Endodermal cell (in vitro differentiated cells): ENCODE results near the gene KCND3. TPM values are rescaled to one million over a fixed set of nuclear protein-coding genes. Genes with fewer than 3 reads are reported as not detected.

Source experiments
- DNase-seq: peaks from one replicate; pipeline ENCODE4 v3.0.0-alpha.2; 2017
- H3K27ac ChIP-seq: 2 replicates; pipeline ENCODE4 v1.5.1; 2013; ENCODE audit warnings: mild to moderate bottlenecking, low read depth, low read length, moderate library complexity
- H3K27me3 ChIP-seq: 2 replicates; pipeline ENCODE4 v1.6.1; 2013; ENCODE audit warnings: mild to moderate bottlenecking, low read length, moderate library complexity; ENCODE audit not compliant: insufficient read depth, control insufficient read depth, poor library complexity, severe bottlenecking
- H3K36me3 ChIP-seq: 2 replicates; pipeline ENCODE4 v1.7.0; 2013; ENCODE audit warnings: mild to moderate bottlenecking, low read length, moderate library complexity; ENCODE audit not compliant: control insufficient read depth, insufficient read depth
- H3K4me1 ChIP-seq: one replicate; pipeline ENCODE4 v1.7.0; 2013; ENCODE audit warnings: low read length; ENCODE audit not compliant: control insufficient read depth, insufficient read depth
- H3K4me3 ChIP-seq: 2 replicates; pipeline ENCODE4 v1.5.1; 2013; ENCODE audit warnings: mild to moderate bottlenecking, low read length, moderate library complexity
- H3K9ac ChIP-seq: 2 replicates; pipeline ENCODE4 v1.6.1; 2013; ENCODE audit warnings: mild to moderate bottlenecking, low read length, moderate library complexity; ENCODE audit not compliant: poor library complexity, severe bottlenecking; ENCODE audit errors: extremely low read depth
- H3K9me3 ChIP-seq: 2 replicates; pipeline ENCODE4 v1.6.1; 2013; ENCODE audit warnings: mild to moderate bottlenecking, low read length, moderate library complexity; ENCODE audit not compliant: control insufficient read depth
- H3K27ac Mint-ChIP-seq: 2 replicates; pipeline ENCODE4 v1.8.0; 2020; ENCODE audit warnings: mixed read lengths
- H3K27me3 Mint-ChIP-seq: 2 replicates; pipeline ENCODE4 v1.8.0; 2021; ENCODE audit warnings: mild to moderate bottlenecking, mixed read lengths; ENCODE audit not compliant: insufficient read depth
- H3K36me3 Mint-ChIP-seq: 2 replicates; pipeline ENCODE4 v1.8.0; 2020; ENCODE audit warnings: low read depth, mixed read lengths
- H3K4me1 Mint-ChIP-seq: 2 replicates; pipeline ENCODE4 v1.8.0; 2020; ENCODE audit warnings: mixed read lengths
- H3K4me3 Mint-ChIP-seq: 2 replicates; pipeline ENCODE4 v1.8.0; 2020; ENCODE audit warnings: mild to moderate bottlenecking, moderate library complexity, mixed read lengths
- H3K9me3 Mint-ChIP-seq: 2 replicates; pipeline ENCODE4 v1.8.0; 2020; ENCODE audit warnings: mild to moderate bottlenecking, mixed read lengths
- CTCF ChIP-seq: fragments of 200-600 bp; sonication (generic); conservative IDR thresholded peaks from 2 replicates; pipeline ENCODE4 v1.5.0; 2021; ENCODE audit warnings: antibody characterized with exemption, mild to moderate bottlenecking
- WGBS, 2 experiments: methylation state at CpG; one replicate each; pipeline versions ENCODE4 v1.1.5 to v1.1.7; 2013; ENCODE audit warnings: missing lambda C conversion rate in 2 of 2, mixed read lengths in 1 of 2; ENCODE audit not compliant: insufficient coverage in 1 of 2, insufficient read length in 1 of 2; 5-methylcytosine and 5-hydroxymethylcytosine counted together
- total RNA-seq, 2 donors: library from RNA; stranded (reverse); fragmentation: NEBNext Ultra II Directional in 1 of 2; extraction: Animal tissue kit (Norgen Biotek cat#: 25700) in 1 of 2; gene quantifications; 2 replicates in 1 of 2; 3 replicates in 1 of 2; pipeline ENCODE4 v1.2.1, GENCODE V29; 2021

KCND3 gene
- total RNA-seq, 2 donors from 2014 or later = 0.13 TPM; not detected in 1

DNA sequence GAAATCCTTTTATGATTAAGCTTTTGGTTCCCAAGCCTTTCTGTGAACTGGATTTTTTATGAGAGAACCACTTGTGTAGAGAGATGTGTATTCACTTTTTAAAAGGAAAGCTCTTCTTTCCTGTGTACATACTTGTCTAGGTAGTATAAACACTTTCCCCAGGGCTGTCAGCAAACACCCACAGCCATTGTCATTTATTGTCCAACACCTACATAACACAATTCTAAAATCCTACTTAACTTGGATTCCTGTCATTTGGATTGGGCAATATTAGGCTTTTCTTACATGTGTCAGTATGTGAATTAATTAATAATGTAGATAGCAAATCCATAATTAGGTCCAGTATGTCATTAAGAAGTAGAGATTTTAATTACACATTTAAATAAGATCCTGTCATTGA lies 221.4 kb downstream of the KCND3 start:
- Mint-ChIP-seq H3K27ac (no peak overlapping the region), H3K9me3 (no peaks in the 10 kb centered on the region), H3K4me1 (no peaks in the 10 kb centered on the region), H3K4me3 (no peak overlapping the region), H3K27me3 (peaks cover 2% of the 10 kb centered on the region), H3K36me3 (peaks cover 30% of the 10 kb centered on the region)
- Histone ChIP-seq H3K9ac (no peak overlapping the region), H3K4me3 (no peak overlapping the region), H3K9me3 (no peaks in the 10 kb centered on the region), H3K36me3 (peaks cover 69% of the 10 kb centered on the region), H3K4me1 (no peaks in the 10 kb centered on the region), H3K27me3 (no peaks in the 10 kb centered on the region), H3K27ac (no peak overlapping the region)
- TF ChIP-seq CTCF = no peak
- DNase-seq = no peak

GRCh38 chr1:111762332-111762731 lies 227.1 kb downstream of the KCND3 start:
- H3K27ac Mint-ChIP-seq = no peak overlapping the region
- no peaks in the 10 kb centered on the region for H3K9me3 ChIP-seq
- 89 to 90% methylated on average over 1 of the region's 2 CpGs for WGBS, 2 experiments
- no peak for TF ChIP-seq CTCF
- H3K36me3 Mint-ChIP-seq = peaks cover 63% of the 10 kb centered on the region
- no peaks in the 10 kb centered on the region for H3K4me1 ChIP-seq
- H3K27ac ChIP-seq = no peak overlapping the region
- no peaks in the 10 kb centered on the region for H3K9me3 Mint-ChIP-seq
- no peak for DNase-seq
- H3K27me3 ChIP-seq = no peaks in the 10 kb centered on the region
- no peak overlapping the region for H3K9ac ChIP-seq
- H3K4me3 ChIP-seq = no peak overlapping the region
- peaks cover 87% of the 10 kb centered on the region for H3K36me3 ChIP-seq
- no peaks in the 10 kb centered on the region for H3K4me1 Mint-ChIP-seq
- H3K4me3 Mint-ChIP-seq = no peak overlapping the region
- no peaks in the 10 kb centered on the region for H3K27me3 Mint-ChIP-seq

- Mint-ChIP-seq H3K36me3 (peaks cover 59% of the 10 kb centered on the region), H3K27ac (no peak overlapping the region), H3K9me3 (no peaks in the 10 kb centered on the region), H3K4me3 (no peak overlapping the region), H3K27me3 (no peaks in the 10 kb centered on the region), H3K4me1 (peaks cover 2% of the 10 kb centered on the region)
- Histone ChIP-seq H3K27me3 (no peaks in the 10 kb centered on the region), H3K36me3 (peaks cover 83% of the 10 kb centered on the region), H3K4me1 (no peaks in the 10 kb centered on the region), H3K9me3 (no peaks in the 10 kb centered on the region), H3K9ac (no peak overlapping the region), H3K27ac (no peak overlapping the region), H3K4me3 (no peak overlapping the region)
- 94 to 100% methylated on average over 1 of the region's 2 CpGs for WGBS, 2 experiments
- no peak for TF ChIP-seq CTCF
- DNase-seq = no peak
These were observed 227.8 kb downstream of the KCND3 start for GRCh38 chr1:111761717-111762116.
